ENCODE results near the gene MDFIC2. TPM values are rescaled to one million over a fixed set of nuclear protein-coding genes. Genes with fewer than 3 reads are reported as not detected.

The MDFIC2 gene
- total RNA-seq, 1 donor from 2014 or later = not detected

DNA sequence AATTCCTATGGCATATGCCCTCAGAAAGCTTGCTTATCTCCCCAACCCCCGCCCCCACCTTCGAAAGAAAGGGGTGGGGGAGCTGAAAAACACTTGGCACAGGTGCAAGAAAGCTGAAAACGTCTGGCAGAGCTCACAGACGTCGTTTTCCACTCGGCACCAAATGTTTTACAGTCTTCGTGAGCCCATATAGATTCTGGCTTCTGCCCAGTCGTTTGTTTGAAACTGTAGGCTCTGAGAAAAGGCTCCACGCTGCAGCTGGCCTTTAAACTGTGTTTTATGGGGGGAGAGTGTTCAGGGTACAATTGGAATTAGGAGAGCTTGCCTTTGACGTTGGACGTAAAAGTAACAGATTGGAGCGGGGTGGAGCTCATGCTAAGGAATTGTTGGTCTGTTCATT is 130.3 kb downstream of the MDFIC2 start:
- no peak for DNase-seq (ENCODE audit: low read depth)

DNA sequence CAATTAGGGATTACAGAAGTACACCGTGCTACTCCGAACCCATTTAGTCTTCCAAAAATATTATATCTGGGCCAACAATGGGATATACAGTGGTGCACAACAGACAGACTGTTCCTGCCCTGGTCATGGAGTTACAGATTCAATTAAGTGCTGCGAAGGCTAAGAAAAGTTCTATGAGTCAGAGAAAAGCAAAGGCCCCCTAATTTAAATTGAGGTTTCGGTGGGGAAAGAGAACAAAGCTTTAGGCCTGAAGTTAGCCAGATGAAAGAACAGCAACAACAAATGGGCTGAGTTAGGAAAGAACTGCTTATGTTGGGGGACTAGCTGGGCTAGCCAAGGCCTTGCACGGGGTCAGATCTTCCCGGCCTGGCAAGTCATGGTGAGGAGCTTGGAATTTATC is 131.8 kb downstream of the MDFIC2 start:
- no peak for DNase-seq (ENCODE audit: low read depth)

DNA sequence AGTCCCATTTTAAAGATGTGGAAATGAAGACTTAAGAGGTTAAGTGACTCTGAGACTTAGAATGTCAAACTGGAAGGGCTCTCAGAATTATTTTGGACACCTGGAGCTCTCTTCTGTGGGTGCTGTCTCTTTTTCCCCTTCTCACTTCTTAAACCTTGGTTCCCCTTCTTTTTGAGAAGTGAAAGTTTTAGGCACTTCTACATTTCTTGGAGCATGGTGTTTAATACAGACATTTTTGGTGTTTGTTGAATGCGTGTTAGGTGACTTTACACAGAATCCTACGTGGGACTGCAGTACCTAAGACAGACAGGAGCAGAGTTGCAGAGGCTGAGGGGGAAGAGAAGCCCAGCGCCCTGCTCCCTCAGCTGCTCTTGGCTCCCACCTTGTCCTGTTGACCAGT is 133.3 kb downstream of the MDFIC2 start:
- no peak for DNase-seq (ENCODE audit: low read depth)

DNA sequence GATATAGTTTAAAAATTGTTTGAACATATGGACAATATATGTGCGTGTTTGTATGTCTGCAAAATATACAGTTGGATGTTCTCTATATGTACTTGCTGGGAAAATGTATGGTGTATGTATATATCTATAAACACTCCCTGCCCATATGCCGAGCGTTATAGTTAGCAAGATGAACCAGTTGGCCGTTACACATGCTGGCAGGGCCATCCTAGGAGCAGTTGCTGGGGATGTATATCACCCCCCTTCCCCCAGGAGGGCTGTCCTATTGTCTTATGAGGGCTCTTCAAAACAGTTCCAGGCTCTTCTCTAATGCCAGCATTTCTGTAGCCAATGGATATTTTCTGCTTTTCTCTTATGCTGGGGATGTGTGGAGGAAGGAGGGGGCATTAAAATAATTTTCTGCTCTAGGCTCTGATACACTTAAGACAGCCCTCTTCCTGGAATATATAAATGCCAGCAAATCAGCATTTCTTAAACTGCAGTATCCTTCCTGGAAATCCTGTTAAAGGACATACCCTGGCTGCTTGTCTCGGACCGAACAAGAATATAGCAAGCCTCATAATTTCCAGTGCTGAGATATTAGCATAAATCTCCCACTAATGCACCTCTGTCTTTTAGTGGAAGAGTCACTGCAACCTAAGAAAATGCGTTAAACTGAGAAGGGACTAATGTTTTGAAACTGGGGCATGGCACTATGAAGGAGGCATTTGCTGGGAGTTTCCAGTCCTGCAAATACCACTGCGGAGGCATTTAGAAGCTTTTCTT is 134.4 kb downstream of the MDFIC2 start:
- DNase-seq (ENCODE audit: low read depth) = no peak

DNA sequence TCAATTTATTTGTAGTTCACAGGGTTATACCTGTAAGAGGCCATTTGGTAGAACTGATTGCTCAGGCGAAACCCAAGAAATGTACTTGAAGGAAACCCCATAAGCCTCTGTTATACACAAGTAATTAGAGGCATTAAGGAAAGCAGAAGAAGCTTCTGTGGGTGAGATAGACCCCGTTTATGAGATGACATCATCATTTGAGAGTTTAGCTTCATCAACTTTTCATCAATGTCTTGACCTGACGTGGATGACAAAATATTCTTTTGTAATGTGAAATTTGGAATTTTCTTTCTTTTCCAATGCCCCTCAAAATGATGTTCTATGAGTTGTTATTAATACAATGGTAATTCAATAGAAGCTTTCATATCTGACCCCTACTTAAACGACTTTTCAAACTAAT is 136.2 kb downstream of the MDFIC2 start:
- no peak for DNase-seq (ENCODE audit: low read depth)

DNA sequence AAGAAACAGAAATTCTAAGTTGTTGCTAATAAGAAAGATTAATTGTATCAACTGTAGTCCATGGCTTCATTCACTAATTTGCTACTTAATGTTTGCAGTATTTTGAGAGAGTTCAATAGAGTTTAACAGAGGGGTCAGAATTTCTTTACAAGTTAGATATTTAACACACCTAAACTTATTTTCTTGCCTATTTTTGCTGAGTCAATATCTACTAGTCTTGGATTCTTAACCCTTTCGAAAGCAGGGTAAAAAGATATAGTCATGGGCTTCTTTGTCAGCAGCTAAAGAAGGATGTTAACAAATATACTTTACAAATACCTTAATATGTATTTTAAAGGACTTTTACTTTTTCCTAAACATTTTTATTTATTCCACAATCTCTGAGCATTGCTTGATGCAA is 155.6 kb downstream of the MDFIC2 start:
- no peak for DNase-seq (ENCODE audit: low read depth)

DNA sequence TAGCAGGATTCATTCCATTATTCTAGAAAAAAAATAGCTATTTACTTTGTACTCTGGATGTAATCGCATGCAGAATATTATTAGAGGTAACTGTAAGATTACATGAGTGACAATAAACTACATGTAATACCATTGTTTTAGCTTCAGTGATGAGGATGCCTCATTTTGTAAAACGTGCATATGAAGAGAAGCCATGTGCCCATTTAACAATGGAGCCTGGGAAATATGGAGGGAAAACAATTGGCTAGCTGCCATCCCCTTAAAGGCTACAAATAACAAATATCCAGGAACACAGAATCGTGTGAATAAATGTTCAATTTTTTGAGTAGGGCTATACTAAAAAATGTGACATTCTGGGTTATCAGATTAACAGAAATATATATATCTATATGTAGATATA is 161.8 kb downstream of the MDFIC2 start:
- DNase-seq (ENCODE audit: low read depth) = no peak

DNA sequence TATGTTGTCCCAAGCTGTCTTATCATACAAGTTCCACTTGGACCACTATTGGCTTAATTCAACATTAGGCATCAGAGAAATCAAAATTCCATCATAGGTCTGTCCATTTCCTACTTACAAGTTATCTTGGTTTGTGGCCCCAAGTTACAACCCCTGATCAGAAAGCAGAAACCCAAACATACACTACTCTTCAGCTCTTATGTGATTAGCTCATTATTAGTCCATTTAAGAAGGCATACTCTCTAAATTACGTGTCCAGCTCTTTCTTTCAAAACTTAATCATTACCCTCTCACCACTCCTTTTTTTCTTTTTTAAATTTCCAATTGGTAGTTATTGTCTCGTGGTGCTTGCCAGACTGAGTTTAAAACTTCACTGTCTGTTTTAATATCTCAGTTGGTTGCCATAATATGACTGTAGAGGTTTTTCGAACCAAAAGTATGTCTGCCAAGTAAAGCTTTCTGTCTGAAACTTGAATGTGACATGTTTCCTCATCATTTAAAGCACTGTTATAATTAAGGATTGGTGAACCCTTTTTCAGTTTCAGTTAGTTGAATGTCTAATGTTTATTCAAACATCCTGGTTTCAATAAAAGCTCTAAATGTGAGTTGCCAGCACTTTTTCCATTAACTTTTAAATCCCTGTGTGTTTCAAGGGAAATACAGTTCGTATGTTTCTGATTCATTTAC is 162.6 kb downstream of the MDFIC2 start:
- DNase-seq (ENCODE audit: low read depth) = no peak
